Muscle layer of colon (tissue), 2 donors: ENCODE measurements around the gene CMIP.

Experiments
- H3K27ac ChIP-seq: one replicate; pipeline ENCODE4 v1.7.0; 2013; ENCODE audit warnings: low read depth, mild to moderate bottlenecking, low read length, moderate library complexity
- H3K27me3 ChIP-seq, 2 donors: one replicate each; pipeline ENCODE4 v1.7.0; 2013; ENCODE audit warnings: low read length in 2 of 2, mild to moderate bottlenecking in 2 of 2; ENCODE audit not compliant: insufficient read depth in 2 of 2, control insufficient read depth in 1 of 2
- H3K36me3 ChIP-seq: one replicate; pipeline ENCODE4 v1.7.0; 2013; ENCODE audit warnings: mild to moderate bottlenecking, low read length; ENCODE audit not compliant: insufficient read depth
- H3K4me1 ChIP-seq: one replicate; pipeline ENCODE4 v1.7.0; 2013; ENCODE audit warnings: mild to moderate bottlenecking, low read length; ENCODE audit not compliant: insufficient read depth
- H3K4me3 ChIP-seq, 2 donors: one replicate each; pipeline ENCODE4 v1.7.0; 2013; ENCODE audit warnings: low read length in 2 of 2, low read depth in 1 of 2, mild to moderate bottlenecking in 1 of 2, moderate library complexity in 1 of 2
- H3K9ac ChIP-seq: one replicate; pipeline ENCODE4 v1.7.0; 2013; ENCODE audit warnings: low read length
- H3K9me3 ChIP-seq: one replicate; pipeline ENCODE4 v1.7.0; 2013; ENCODE audit warnings: mild to moderate bottlenecking, low read length
- donor health status: abdominal sarcoma.
- donor health status: Adenocarcinoma of cecum.

CMIP gene

GRCh38 chr16:81458827-81459598 lies 14.4 kb downstream of the CMIP start:
- Histone ChIP-seq H3K9me3 (no peaks in the 10 kb centered on the region), H3K36me3 (no peaks in the 10 kb centered on the region), H3K27me3 (no peaks in the 10 kb centered on the region), H3K4me1 (no peaks in the 10 kb centered on the region), H3K4me3 (no peak overlapping the region), H3K9ac (no peak overlapping the region), H3K27ac (no peak overlapping the region)

- Histone ChIP-seq H3K9ac (no peak overlapping the region), H3K36me3 (no peaks in the 10 kb centered on the region), H3K4me3 (no peak overlapping the region), H3K4me1 (no peaks in the 10 kb centered on the region), H3K27ac (no peak overlapping the region), H3K9me3 (no peaks in the 10 kb centered on the region), H3K27me3 (no peaks in the 10 kb centered on the region)
These were observed 15.5 kb downstream of the CMIP start for GRCh38 chr16:81460075-81460474.

GRCh38 chr16:81461243-81461642 lies 16.6 kb downstream of the CMIP start:
- Histone ChIP-seq H3K4me1 (no peaks in the 10 kb centered on the region), H3K4me3 (no peak overlapping the region), H3K9me3 (no peaks in the 10 kb centered on the region), H3K27ac (no peak overlapping the region), H3K36me3 (no peaks in the 10 kb centered on the region), H3K9ac (no peak overlapping the region), H3K27me3 (no peaks in the 10 kb centered on the region)

GRCh38 chr16:81461766-81462165 lies 17.2 kb downstream of the CMIP start:
- Histone ChIP-seq H3K9me3 (no peaks in the 10 kb centered on the region), H3K36me3 (no peaks in the 10 kb centered on the region), H3K27ac (no peak overlapping the region), H3K9ac (no peak overlapping the region), H3K4me3 (no peak overlapping the region), H3K4me1 (no peaks in the 10 kb centered on the region), H3K27me3 (no peaks in the 10 kb centered on the region)

DNA sequence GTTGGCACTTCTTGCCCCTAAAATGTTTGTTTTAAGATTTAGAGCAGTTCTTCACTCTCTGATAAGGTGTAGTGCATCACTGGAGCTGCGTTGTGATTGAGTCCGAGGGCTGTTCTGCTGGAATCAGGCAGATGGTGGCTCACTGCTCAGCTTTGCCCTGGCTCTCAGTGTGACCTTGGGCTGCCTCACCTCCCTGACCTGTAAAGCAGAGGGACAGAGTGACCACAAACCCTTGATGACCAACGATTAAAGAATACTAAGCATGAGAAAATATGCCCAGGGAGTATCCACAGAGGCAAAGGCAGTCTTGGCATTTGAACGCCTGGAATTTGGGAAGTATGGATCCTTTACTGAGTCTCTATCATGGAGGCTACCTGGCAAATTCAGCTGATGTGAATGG lies 18.1 kb downstream of the CMIP start:
- H3K36me3 ChIP-seq, result no peaks in the 10 kb centered on the region
- H3K4me3 ChIP-seq, result no peak overlapping the region
- no peaks in the 10 kb centered on the region for H3K9me3 ChIP-seq
- no peak overlapping the region for H3K9ac ChIP-seq
- no peaks in the 10 kb centered on the region for H3K27me3 ChIP-seq
- no peak overlapping the region for H3K27ac ChIP-seq
- no peaks in the 10 kb centered on the region for H3K4me1 ChIP-seq

DNA sequence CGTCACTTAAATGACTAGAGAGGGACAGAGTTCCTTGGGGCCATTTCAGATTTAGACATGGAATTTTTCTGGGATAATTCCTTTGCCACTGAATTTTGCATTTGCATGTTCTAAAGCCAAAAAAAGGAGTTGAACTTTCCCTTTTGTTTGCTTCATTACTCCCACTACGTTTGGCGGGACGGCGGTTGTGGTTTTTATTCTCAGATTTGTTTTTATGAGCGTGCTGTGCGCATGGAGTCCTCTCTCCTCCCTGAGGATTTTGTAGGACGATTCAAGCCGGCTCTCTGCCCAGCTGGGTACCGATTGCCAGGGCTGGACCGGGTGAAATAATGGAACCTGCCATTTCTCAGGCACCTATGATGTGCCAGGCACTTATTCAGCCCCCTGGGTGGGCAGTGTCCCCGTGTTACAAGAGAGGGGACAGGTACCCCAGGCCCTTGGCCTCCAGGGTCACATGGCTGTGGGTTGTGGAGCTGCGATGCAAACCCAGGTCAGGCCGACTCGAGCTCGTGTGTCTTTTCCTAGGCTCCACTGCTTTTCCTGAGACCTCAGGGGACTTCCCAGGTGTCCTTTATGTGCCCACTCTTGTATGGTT lies 18.8 kb downstream of the CMIP start:
- H3K36me3 ChIP-seq, result no peaks in the 10 kb centered on the region
- no peak overlapping the region for H3K9ac ChIP-seq
- no peak overlapping the region for H3K4me3 ChIP-seq
- H3K9me3 ChIP-seq, result no peaks in the 10 kb centered on the region
- no peaks in the 10 kb centered on the region for H3K4me1 ChIP-seq
- H3K27me3 ChIP-seq, result no peaks in the 10 kb centered on the region
- no peak overlapping the region for H3K27ac ChIP-seq

- Histone ChIP-seq H3K4me1 (no peaks in the 10 kb centered on the region), H3K27me3 (no peaks in the 10 kb centered on the region)
These were observed 19.7 kb downstream of the CMIP start for GRCh38 chr16:81464279-81464678.

GRCh38 chr16:81465375-81465943 lies 20.9 kb downstream of the CMIP start:
- Histone ChIP-seq H3K27ac (no peak overlapping the region), H3K9me3 (no peaks in the 10 kb centered on the region), H3K4me1 (peaks cover 4% of the 10 kb centered on the region), H3K9ac (no peak overlapping the region), H3K27me3 (no peaks in the 10 kb centered on the region), H3K36me3 (no peaks in the 10 kb centered on the region), H3K4me3 (no peak overlapping the region)

More at GRCh38 chr16:81464279-81464678, 19.7 kb downstream of the CMIP start:
- no peaks in the 10 kb centered on the region for H3K36me3 ChIP-seq
- no peak overlapping the region for H3K4me3 ChIP-seq
- H3K9ac ChIP-seq, result no peak overlapping the region
- H3K9me3 ChIP-seq, result no peaks in the 10 kb centered on the region
- H3K27ac ChIP-seq, result no peak overlapping the region

DNA sequence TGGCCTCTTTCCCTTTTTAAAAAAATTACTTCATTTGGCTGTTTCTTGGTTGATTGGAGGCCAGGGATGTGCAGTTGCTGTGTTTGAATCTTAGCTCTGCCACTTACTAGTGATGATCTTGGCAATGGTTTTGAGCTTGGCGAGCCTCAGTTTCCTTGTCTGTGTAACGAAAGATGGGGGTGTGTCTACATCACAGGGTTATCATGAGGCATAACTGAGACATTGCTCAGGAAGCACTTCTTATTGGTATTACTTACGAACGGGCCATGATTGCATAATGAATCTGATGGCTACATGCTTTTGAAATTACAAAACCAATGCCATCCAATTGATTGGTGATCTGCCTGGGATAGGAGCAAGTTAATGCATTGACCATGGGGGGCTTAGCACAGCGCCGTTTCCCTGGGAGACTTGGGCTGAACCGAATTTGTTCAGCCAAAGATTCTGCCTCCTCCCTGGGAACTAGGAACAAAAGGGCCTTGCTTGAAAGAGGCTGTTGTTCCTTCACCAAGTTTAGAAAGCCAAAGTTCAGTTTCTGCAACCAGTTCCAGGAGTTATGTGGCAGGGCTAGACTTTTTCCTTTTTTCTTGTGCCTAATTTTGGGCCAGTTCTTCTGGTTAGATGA lies 21.9 kb downstream of the CMIP start:
- H3K9me3 ChIP-seq, result no peaks in the 10 kb centered on the region
- H3K4me3 ChIP-seq, result no peak overlapping the region
- H3K9ac ChIP-seq, result no peak overlapping the region
- no peaks in the 10 kb centered on the region for H3K27me3 ChIP-seq
- peaks cover 4% of the 10 kb centered on the region for H3K4me1 ChIP-seq
- no peaks in the 10 kb centered on the region for H3K36me3 ChIP-seq
- no peak overlapping the region for H3K27ac ChIP-seq

GRCh38 chr16:81467072-81467471 lies 22.5 kb downstream of the CMIP start:
- H3K4me1 ChIP-seq, result peaks cover 4% of the 10 kb centered on the region
- no peak overlapping the region for H3K4me3 ChIP-seq
- no peak overlapping the region for H3K9ac ChIP-seq
- H3K27ac ChIP-seq, result no peak overlapping the region
- H3K9me3 ChIP-seq, result no peaks in the 10 kb centered on the region
- H3K36me3 ChIP-seq, result no peaks in the 10 kb centered on the region
- H3K27me3 ChIP-seq, result no peaks in the 10 kb centered on the region

GRCh38 chr16:81467815-81468214 lies 23.2 kb downstream of the CMIP start:
- H3K4me3 ChIP-seq, result no peak overlapping the region
- no peaks in the 10 kb centered on the region for H3K27me3 ChIP-seq
- no peaks in the 10 kb centered on the region for H3K36me3 ChIP-seq
- peaks cover 4% of the 10 kb centered on the region for H3K4me1 ChIP-seq
- H3K27ac ChIP-seq, result no peak overlapping the region
- no peaks in the 10 kb centered on the region for H3K9me3 ChIP-seq
- no peak overlapping the region for H3K9ac ChIP-seq
